NCI-H187 (cell line): ENCODE measurements around the gene ANTXR1.
A peak's percentile ranks its signal among the peaks of the same experiment; 100 is the strongest.

Experiments used
- DNase-seq, 2 experiments: peaks; one replicate each; lab custom pipeline; 2025; lab: John Stamatoyannopoulos, UW

ANTXR1 gene

GRCh38 chr2:69097148-69097610, 84.2 kb downstream of the ANTXR1 start:
- DNase-seq, result no peak

DNA sequence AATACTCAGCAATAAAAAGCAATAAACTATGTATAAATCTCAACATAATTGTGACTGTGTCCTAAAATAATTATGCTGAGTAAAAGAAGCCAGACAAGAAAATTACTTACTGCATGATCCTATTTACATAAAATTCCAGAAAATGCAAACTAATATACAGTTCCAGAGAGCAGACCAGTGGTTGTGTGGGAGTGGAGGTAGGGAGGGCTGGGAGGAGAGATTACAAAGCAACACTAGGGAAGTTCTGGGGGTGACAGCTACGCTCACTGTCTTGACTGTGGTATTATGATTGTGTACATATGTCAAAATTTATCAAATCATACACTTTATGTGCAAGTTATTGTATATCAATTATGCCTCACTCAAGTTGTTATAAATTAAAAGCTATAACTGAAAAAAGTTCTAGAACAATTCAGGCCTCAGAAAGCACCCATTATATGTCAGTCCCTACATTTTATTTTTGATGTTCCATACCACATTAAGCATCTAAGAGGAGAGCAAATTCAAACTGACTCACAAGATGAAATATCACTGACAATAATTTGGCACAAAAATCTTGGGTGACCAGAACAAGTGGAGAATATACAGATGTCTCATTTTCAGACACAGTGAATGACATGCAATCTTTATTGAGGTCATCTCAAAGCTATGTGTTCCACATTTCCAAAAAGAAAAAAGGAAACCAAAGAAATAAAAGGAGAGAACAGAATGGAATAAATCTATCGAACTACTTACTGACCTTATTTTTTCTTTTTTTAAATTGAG, 85.1 kb downstream of the ANTXR1 start:
- DNase-seq, result no peak

DNA sequence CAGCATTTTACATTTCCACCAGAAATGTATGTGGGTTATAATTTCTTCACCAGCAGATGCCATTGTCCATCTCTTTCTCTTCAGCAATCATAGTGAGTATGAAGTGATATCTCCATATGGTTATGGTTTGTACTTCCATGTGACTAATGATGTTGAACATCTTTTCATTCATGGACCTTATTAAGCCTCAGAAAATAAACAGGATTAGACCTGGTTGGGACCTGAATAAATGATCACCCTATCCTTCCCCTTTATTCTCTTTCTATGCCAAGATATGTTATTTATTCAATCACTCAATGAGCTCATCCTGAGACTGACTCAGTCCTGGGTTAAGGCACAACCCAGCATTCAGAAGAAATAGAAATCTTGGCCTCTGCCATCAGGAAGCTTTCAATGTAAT, 86.6 kb downstream of the ANTXR1 start:
- DNase-seq, result no peak

DNA sequence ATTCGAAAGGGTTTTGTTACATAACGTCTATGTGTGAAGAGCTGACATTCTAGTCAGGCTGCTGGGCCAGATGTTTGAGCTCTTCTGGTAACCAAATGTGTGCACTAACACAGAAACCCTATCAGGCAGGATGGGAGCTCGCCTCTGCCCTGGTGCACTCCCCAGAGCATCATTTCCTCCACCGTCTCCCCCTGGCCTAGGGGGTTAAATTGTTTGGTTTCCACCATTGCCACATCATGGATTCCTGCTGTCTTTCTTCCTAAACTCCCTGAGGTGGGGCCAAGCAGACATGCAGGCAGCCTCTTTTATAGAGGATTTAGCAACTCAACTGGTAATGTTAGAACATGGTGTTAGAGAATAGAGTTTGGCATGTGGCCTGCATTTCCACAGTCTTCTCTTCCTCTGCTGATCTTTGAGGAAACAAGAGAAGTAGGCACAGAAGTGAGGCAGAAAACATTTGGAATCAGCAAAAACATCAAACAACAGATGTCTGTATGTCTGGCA, 87.3 kb downstream of the ANTXR1 start:
- no peak for DNase-seq

DNA sequence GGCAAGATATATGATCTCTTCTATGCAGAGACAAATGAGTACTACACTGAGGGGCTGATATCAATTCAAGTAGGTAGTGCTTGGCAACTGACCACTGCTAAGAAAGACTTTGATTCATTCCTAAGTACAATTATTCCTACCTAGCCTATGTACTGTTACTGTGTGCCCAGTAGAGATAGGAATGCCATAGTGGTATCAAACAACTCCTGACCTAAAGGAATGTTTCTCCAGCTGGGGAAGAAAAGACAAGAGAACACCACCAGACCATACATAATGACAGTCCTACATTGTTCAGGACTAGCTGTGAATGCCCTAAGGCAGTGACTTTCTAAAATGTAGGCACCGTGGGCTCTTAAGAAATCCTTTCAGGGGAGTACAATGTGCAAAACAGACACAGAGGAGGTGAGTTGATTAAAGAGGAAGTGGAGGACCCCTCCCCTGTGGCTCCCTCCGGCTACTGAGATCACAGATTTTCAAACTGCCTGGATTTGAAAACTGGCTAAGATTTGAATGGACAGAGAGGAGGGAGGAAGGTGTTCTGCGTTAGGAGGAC, 89.1 kb downstream of the ANTXR1 start:
- DNase-seq, result no peak

DNA sequence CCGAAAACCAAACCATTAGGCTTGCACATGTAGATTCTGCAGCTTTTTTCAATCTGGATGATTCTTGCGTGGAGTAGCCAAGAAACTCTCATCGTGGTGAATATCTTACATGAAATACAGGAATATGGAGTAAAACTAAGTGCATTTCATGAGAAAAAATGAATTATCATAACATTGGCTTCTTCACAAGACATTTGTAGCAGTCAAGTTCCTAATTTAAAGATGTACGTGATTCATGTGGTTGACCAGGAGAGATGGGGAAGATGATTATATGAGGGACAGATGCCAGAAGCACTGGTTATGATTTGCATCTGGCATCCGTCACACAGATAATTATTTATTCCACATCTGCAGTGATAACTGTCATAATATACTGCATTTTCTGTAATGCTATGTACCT, 90.4 kb downstream of the ANTXR1 start:
- DNase-seq, result no peak

GRCh38 chr2:69104261-69104660, 91.3 kb downstream of the ANTXR1 start:
- DNase-seq, result no peak

DNA sequence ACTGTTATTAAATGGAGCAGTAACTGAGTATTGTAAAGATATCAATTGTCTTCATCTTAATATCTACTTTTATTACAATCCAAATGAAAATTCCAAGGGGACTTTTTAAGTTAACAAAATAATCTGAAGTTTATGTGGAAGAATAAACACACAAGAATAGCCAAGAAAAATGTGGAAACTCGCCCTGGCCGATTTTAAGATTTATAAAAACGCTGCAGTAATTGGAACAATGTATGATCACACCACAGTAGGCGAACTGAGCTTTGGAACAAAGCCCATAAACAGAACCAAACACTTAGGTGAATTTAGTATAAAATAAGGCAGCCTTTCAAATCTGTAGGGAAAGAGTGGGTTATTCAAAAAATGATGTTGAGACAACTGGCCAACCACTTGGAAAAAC, 96.3 kb downstream of the ANTXR1 start:
- no peak for DNase-seq

DNA sequence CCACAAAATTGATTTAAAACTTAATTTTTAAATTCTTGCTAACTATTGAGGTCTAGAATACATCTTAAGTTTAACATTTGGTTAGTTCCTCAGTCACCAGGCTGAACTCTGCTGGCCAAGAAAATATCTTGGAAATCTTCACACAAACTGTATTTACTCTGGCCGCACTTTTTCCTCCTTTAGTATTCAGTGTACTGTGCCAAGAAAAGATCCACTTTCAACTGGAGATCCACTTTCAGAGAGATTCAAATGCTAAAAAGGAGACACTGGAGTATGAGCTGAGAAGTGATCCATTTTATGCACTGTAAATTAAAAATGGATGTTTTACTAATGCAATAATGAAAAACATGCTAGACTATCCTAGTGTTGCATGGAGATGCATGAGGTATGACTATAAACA, 98.1 kb downstream of the ANTXR1 start:
- DNase-seq, result no peak

DNA sequence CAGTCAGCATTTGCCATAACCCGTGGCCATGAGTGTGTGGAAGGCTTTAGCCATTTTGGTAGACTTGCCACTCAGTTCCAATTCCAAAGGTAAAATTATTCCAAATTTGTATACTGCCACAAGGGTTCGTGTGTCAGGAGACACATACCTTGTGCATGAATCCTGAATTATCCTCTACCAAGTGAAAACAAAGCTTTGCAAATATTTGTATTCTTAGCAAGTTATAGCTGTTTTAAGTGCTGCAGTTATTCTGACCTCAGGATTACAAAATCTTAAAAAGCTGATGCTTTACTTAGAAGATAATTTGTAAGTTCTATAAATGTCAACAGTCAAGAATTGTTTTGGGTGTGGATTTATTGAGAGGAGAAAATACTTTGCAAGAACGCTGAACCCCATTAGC, 100.6 kb downstream of the ANTXR1 start:
- no peak for DNase-seq

DNA sequence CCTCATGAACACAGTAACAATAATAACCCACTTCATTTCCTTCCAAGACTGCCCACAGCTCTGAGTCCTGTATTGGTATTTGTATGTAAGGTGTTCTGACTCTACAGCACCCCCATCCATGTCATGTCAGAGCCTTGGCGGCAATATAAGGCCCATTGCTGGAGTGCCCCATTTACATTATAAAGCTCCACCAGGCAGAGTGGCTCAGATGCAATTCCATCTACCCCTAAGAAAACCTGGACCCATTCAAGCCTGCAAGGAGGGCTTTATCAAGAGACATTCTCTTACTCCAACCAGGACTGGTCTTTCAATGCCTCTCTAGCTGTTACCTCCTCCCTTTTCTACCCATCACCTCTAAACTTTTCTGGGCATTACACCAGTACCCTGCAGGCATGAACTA, 101.6 kb downstream of the ANTXR1 start:
- no peak for DNase-seq

- no peak for DNase-seq
Observed at GRCh38 chr2:69116438-69116837, 103.5 kb downstream of the ANTXR1 start.

- DNase-seq, result no peak
Observed at GRCh38 chr2:69118609-69119008, 105.6 kb downstream of the ANTXR1 start.

- peak in 1 of 2 experiments; percentile 25 for DNase-seq
Observed at GRCh38 chr2:69119104-69119894, 106.3 kb downstream of the ANTXR1 start.

DNA sequence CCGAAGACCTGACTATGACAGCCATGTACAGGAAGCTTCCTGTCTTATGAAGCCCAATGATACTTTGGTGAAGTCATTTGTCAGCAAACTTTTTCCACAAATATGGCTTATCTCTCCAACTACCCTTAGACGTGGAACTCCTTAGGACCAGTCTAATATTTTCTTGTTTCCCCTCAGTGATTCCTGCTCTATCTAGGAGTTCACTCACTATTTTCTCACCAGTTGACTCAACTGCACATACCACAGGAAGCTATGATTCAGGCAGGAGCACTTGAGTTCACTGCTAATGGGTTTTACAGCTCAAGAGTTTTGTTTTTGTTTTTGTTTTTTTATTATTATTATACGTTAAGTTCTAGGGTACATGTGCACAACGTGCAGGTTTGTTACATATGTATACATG, 109.3 kb downstream of the ANTXR1 start:
- no peak for DNase-seq

DNA sequence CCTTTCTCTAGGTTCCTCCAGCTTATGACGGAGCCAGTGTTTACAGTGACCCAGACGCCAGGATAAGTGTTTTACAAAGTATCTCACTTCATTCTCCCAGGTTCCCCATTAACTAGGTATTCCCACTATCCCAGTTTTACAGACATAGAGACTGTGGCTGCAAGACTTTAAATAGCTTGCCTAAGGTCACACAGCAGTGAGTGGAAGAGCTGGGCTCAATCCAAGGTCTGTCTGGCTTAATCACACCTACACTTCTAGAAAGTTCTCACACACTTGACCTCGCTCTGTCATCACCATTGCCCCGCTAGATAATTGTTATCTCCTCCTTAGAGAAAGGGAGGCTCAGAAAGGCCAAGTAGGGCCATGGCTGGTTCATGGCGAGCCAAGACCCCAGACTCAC, 110.2 kb downstream of the ANTXR1 start:
- DNase-seq, result no peak

DNA sequence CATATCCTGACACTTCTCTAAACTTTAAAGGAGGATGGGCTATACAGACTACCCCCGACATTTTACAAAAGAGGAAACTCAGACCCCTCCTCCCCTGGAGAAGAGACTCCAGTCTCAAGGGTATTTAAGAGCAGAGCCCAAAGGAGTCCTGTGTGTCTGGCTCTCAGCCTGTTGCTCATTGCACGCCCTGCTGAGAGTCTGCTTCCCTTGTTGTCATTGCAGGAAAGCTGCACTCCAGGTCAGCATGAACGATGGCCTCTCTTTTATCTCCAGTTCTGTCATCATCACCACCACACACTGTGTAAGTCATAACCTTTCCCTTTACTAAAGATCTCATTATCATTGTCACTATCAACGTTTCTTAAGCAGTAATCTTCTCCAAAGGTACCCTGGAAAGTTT, 111.4 kb downstream of the ANTXR1 start:
- no peak for DNase-seq

DNA sequence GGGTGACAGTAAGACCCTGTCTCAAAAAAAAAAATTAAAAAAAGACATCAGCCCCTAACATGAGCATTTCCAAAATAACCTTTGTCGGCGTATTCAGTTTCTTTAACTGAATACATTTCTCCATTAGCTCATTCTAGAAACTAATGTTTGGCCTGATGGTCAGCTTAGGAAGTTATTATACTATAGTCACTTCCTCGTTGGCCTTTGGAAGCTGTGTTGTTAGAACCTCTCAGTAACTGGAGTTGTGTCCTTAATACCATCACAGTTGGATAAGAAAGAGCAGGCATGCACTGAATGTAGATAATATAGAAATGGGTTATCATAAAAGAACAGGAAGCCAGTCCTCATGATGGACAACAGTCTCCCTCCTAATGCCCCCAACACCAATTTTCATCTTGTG, 112.8 kb downstream of the ANTXR1 start:
- no peak for DNase-seq

DNA sequence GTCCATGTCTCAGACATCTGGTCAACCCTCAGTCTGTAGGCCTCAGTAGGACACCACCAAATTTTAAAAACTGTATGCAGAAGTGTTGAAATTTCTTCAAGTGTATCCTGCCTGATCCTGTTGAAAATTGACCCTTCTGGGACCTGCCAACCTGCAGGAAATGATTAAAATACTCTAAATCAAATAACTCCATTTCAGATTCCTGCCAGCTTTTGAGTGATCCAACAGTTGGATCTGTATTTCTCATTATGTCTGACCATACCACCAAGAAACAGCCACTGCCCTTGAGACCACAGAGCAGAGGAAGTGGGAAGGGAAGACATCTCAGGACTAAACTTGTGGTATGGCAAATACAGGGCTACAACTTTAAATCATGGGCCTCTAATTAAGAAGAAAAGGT, 113.4 kb downstream of the ANTXR1 start:
- DNase-seq, result no peak

GRCh38 chr2:69131452-69131851, 118.5 kb downstream of the ANTXR1 start:
- no peak for DNase-seq

- no peak for DNase-seq
Observed at GRCh38 chr2:69131983-69132675, 119.2 kb downstream of the ANTXR1 start.

DNA sequence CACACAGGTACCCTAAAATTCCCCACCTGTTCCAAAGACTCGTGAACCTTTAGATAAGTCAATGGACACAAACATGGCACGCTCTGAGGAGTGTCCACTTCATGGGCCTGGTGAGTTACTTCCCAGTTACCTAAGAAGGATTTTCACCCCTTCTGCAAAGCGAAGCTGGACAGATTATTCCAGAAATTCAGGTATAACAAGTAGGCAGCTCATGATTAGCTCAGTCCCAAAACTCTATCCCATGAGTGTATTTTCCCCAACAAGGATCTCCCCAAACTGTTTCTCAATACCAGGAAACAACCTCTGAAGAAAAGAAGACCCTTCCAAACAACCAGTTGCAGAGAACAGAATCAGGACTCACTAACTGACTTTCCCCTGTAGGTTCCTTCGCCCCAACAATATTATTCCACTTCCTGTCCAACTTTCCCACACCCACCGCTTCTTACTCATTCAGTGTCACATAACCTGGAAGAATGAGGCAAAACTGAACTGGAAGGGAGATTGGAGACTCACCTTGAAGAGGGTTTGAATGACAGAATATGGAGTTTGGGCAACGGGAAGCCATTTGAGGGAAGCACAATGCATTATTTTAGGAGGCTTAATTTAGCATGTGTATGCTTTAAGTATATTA, 120.1 kb downstream of the ANTXR1 start:
- no peak for DNase-seq
